Stimulated activated CD4-positive, alpha-beta T cell treated with anti-CD3 and anti-CD28 coated beads, Interleukin-2, amount 100 ng/mL, for 48 hours (primary cell): ENCODE measurements around the gene ZNF544.

Experiments used
- DNase-seq, 2 donors: peaks; one replicate each; pipeline ENCODE4 v3.0.0-alpha.2; 2020

ZNF544 gene

DNA sequence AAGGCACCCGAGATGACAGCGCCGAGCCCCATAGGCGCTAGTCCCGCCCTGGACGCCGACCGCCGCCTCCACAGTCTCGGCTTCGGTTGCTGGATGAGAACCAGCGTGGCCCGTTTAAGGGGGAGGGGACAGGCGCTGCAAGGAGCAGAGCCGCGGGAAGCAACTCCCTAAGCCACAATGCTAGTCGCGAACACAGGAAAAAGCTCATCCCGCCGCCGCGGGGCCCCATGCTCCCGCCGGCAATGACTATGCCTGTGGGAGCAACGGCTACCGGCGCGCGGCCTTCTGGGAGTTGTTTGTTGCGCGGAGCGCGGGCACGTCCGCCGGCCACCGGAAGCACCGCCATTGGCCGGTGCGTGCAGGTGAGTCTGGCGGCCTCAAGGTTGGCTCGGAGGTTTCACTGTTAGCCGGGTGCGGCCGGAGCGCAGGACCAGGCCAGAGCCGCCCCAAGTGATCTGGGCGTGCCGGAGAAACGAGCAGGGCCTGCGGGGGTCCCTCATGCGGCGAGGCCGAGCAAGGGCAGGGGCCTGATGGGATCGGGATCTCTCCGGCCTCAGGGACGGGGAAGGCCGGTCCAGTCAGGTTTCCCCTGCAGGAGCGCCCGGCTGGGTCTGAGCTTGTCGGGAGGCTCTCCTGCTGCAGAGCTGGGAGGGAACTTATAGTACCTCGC, at the start of gene ZNF544:
ZNF544 (plus strand) TSS at position 330 of the 670 bp plus-strand sequence. CDS start 15,110 bp downstream, outside the sequence.
- DNase-seq, result peak; percentile 62 to 65

DNA sequence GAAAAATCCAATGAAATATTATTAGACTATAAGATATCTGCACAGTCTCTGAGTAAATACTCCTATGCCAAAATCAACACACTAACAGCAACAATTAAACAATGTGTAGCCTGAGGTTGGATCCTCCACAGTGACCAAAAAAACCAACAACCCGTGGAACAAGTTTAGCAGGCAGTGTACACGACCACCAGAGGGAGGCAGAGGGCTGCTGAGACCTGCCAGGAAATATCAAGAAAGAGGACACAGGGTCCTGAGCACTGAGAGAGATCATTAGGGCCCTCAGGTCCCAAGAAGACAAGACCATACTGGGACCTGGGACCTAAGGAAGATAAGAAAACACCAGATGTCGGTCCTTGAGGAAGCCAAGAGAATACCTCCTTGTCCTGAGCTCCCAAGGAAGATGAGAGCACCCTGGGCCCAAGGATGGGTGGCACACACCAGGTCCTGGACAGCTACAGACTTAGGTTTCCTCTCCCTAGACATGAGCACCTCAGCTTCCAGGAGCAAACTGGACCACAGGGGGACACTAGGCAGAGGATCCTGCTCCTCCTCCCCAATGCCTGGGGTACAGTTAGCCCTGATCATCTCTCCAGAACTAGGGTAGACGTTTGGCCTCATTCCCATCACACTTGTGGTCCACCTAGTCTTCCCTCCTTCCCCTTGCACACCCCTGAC, 46.7 kb upstream of the ZNF544 start:
- DNase-seq, result peak; percentile 46 to 52

DNA sequence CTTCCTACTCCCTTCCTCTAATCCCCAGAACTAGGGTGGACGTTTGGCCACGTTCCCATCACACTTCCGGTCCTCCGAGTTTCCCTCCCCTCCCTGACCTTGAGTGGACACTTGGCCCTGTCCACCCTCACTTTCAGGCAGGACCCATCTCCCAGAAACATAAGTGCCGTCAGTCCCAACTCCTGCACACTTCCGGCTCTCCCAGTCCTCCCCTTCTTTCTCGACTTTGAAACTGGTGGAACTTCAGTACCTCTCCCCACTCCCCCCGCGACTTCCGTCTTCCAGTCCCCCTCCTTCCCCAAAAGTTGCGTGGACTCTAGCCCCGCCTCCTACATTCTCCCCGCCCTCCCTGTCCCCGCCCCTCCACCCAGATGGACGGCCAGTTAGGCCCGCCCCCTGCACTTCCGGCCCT, 46.1 kb upstream of the ZNF544 start:
- DNase-seq, result peak; percentile 76 to 80

DNA sequence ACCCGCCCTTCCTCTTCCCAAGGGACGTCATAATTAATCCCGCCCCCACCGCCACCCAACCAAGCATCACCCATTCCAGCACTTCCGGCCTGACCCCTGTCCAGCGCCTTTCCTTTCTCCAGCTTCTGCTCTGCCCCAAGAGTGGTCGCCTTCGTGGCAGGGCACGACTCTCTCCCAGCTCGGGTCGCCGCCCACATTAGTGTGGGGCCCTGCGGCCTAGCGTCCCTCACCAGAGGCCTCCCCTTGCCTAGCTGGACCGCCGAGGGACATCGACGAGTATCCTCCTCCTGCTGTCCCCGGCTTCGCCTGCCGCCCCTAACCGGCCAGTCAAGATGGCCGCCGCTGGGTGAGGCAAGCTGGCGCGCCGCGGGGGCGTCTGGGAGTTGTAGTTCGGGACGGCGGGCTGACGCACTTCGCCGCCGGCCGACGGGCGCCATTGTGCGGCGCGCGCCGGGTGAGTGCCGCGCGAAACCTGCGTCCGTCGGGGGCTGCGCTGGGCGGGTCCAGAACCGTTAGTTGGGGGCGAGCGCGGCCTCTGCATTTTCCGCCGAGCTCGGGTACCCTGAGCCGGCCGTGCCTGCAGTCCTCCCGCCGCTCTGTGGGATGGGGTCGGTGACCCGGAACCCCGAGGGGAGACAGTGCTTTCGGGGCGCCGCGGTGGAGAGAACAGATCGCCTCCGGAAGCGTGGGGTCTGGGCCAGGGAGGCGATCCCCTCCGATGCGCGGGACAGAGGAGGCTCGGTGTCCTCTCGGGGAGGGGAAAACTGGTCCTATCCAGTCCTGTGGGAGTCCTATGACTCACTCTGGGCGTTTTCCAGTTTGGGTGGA, 45.5 kb upstream of the ZNF544 start, which contains the start of gene ZNF274:
ZNF274 (plus strand) TSS at position 73 of the 828 bp plus-strand sequence. CDS start 905 bp downstream, outside the sequence.
- peak; percentile 91 to 93 for DNase-seq

DNA sequence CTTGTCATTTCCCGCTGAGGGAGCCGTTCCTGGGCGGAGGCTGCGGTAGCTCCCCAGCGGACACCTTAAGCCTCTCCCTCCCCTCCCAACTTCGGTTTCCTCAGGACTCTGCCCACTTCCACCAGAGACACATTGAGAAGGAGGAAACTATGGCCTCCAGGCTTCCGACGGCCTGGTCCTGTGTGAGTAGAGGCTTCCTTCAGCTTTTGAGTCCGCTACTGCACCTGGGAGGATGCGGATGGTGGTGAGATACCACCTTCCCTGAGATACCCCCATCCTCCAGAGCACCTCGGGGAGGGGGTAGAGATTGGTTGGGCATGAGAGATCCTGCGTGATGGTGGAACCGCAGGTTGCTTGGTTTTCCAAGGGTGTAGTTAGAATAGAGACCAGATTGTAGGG, 44.9 kb upstream of the ZNF544 start:
- DNase-seq, result peak in 1 of 2 donors; percentile 32

DNA sequence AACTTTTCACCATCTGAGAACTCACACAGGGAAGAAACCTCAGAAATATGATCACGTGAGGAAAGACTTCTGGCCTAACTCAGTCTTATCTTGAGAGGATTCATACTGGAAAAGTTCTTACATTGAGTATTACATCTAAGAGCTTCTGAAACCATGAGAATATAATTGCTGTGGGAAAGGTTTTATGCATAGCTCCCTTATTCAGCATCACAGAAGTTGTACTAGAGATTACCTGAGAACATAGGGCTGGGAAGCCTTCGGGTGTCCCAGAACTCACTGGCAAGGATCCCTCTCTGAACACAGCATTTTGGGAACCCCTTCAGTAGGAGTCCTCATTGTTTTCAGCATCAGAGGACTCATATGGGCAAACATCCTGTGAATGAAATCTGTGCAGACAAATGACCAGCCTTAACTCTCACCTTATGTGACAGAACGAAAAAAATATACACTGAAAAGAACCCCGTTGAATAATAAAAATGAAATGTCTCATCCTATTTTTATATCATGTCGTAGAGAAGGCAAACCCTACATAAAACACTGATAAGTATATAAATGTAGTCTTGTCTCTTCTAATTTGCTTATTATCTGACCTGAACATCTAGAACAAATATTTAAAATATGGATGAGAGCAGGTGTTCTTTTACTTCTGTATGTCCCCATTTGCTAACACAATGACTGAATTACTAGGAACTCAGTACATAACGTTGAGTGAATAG, 31.7 kb upstream of the ZNF544 start:
- no peak for DNase-seq

DNA sequence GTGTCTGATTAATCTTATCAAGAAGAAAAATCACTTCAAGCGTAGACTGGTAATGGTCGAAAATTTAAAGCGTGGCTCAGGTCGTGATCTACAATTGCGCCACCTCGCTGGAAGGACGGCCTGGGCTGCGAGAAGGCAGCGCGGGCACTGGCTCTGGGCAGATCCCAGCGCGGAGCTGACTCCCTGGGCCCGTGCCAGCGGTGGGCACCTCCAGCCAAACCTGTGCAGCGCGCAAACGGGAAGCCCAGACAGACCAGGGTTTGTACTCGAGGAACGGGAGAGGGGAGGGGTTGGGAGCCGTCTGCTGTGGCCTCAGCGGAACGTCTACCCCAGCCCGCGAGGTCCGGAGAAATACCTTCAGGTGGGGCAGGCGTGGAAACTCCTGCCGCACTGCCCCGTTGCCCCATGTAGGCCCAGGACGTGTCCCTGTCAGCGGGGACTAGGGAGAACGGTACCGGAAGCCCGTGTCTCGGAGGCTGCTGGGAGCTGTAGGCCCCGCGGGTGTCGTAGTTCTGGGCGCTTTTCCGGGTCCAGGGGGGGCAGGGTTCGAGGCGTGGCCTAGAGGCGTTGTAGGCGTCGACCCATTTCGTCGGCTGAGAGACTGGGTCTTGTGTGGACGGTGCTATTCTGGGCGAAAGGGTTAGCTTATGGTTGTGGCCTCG, 24.8 kb upstream of the ZNF544 start:
- DNase-seq, result no peak

DNA sequence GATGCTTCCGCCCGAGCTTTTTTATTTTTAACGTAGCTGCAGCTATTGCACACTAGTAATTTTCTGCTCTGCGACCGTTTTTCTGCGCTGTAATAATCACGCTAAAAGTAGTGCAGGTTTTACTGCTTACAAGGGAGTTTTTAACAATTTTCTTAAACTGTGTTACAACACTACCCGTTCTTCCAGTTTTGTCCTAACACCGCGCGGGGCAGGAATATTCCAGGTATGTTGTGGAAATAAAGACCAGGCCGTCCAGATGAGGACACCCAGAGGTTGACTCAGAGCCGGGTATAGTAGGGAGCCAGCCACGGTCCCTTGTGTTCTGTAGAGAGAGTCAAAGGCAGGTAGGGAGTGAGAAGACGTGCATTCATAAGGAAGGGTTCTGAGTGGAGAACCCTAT, 24.1 kb upstream of the ZNF544 start:
- DNase-seq, result no peak

DNA sequence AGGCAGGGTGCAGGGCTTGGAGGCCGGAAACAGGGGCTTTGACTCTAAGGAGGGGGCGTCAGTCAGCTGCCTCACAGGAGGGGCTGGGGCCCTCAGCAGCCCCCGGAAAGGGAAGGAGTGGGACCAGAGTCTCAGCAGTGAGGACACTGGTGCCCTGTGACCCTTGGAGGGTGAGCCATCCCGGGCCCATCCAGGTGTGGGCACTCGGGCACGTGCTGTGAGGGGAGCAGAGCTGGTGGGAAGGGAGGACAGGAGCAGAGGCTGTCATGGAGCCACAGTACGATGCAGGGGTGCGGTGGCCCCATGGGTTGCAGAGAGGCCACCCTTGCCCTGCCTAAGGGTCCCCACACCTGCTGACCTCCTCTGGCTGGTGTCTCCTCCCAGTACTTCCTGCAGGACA, 19.1 kb upstream of the ZNF544 start:
- DNase-seq, result no peak

DNA sequence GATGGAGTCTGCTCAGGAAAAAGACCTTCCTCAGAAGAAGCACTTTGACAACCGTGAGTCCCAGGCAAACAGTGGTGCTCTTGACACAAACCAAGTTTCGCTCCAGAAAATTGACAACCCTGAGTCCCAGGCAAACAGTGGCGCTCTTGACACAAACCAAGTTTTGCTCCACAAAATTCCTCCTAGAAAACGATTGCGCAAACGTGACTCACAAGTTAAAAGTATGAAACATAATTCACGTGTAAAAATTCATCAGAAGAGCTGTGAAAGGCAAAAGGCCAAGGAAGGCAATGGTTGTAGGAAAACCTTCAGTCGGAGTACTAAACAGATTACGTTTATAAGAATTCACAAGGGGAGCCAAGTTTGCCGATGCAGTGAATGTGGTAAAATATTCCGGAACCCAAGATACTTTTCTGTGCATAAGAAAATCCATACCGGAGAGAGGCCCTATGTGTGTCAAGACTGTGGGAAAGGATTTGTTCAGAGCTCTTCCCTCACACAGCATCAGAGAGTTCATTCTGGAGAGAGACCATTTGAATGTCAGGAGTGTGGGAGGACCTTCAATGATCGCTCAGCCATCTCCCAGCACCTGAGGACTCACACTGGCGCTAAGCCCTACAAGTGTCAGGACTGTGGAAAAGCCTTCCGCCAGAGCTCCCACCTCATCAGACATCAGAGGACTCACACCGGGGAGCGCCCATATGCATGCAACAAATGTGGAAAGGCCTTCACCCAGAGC, 16.2 kb upstream of the ZNF544 start:
- DNase-seq, result no peak

DNA sequence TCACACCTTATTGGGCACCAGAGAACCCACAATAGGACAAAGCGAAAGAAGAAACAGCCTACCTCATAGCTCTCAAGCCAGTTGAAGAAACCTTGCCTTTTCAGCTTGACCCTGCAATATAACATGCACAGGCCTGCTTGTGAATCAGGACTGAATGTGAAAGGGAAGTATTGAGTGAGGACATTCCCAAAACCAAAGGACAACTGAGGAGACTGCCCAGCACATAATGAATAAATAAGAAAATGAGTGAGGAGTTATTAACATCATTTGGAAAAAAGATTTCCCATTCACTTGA, 15.7 kb upstream of the ZNF544 start:
- DNase-seq, result no peak

DNA sequence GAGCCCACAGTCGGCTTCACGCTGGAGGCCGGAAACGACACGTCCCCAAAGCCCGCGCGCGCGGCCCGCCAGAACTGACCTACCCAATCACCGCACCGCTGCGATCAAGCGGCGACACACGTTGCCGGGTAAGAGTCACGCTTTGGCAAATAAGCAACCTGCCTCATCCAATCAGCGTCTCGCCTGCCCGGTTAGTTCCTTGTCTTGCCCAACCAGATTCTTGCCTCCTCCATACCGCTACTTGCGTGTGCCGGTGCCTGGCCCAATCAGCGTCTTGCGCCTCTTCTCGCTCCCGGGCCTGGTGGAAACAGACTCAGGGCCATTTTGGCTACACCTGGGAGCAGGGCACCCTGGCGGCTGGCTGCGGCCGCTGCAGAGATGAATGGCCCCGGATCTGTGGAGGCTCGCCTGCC, 11.6 kb upstream of the ZNF544 start:
- DNase-seq, result no peak

DNA sequence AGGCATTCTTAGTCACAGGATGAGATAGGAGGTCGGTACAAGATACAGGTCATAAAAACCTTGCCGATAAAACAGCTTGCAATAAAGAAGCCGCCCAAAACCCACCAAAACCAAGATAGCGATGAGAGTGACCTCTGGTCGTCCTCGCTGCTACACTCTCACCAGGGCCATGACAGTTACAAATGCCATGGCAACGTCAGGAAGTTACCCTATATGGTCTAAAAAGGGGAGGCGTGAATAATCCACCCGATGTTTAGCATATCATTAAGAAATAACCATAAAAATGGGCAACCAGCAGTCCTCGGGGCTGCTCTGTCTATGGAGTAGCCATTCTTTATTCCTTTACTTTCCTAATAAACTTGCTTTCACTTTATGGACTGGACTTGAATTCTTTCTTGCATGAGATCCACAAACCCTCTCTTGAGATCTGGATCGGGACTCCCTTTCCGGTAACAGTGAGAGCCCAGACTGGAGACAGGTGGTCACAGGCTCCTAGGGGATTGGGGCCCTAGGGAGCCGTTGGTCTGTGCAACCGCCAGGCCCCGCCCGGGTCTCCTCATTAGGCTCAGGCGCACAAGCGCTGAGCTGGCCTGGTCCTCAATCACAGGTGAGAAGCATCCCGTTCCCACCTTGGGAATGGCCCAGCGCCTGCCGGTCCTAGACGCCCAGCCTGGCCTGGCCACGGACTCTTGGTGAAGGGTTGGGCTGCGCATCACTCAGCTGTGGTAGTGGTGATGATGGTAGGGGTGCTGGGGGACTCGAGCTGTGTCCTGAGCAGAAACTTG, 10.9 kb upstream of the ZNF544 start:
- DNase-seq, result no peak

DNA sequence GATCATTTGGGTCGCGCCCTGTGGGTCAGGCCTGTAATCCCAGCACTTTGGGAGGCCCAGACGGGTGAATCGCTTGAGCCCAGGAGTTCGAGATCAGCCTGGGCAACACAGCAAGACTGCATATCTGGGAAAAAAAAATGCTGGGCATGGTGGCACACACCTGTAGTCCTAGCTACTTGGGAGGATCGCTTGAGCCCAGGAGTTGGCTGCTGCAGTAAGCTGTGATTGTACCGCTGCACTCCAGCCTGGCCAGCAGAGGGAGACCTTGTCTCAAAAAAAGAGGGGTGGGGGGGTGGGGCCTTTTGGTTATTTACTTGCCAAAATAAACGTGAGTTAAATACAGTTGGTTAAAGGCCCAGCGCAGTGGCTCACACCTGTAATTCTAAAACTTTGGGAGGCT, 9.8 kb upstream of the ZNF544 start:
- peak; percentile 22 to 43 for DNase-seq

DNA sequence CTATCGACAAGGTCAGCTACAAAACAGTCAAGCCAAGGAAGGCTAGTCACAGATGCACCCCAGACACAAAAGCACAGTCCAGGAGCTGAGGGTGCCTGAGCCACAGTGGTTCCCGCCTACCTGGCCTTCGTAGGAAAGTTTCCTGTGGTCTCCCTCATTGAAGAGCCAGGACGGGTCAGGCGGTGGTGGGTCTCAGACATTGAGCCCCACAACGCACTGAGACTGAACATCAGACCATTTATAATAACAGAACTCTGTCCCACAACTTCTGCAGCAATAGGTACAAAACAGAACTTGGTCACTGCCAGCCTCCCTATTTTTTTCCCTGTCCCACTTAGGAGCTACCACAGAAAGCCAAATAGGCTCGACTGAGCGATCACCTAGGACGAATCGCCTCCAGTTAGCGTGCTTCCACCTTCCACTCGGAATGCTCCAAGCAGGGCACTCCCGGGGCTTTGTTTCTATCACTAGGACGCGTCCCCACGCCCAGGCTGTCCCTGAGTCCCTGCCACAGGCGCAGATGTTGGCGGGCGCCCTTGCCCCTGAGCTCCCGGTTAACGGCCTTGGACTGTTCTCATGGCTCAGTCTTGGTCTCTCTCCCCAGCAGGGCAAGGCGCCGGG, 640 bp upstream of the ZNF544 start:
- DNase-seq, result no peak

DNA sequence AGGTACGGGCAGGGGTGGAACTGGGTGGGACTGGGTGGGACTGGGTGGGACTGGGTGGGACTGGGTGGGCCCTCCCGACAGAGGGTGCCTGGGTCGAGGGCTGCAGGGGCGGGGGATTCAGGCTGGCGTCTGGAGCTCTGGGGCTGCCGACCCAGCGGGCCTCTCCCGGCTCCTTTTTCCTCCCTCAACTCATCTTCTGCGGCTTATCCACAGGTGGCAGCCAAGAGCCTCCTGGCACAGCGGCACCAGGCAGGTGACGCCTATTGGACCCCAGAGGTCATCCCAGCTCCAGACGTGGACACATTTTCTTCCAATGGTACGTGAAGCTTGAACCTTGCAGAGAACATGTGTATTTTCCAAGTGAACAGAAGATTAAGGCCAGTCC, 533 bp downstream of the ZNF544 start:
- DNase-seq, result peak; percentile 4 to 19

DNA sequence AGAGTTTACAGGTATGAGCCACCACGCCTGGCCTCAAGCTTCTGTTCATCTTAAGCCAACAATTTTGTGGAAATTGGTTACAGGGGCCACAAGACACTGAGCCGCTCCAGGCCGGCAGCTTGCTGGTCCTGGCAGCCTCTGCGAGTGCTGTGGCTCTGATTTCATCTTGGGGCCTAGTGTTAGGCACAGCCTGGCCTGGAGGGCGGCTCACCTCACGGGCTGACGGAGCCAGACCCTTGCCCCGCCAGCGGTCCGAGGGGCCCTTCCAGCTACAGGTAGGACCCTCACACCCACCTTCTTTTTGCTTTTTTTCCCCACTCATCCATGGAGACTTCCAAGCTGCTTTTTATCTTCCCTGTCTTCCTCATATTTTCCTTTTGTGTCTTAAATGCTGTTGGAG, 8.6 kb downstream of the ZNF544 start:
- DNase-seq, result no peak

DNA sequence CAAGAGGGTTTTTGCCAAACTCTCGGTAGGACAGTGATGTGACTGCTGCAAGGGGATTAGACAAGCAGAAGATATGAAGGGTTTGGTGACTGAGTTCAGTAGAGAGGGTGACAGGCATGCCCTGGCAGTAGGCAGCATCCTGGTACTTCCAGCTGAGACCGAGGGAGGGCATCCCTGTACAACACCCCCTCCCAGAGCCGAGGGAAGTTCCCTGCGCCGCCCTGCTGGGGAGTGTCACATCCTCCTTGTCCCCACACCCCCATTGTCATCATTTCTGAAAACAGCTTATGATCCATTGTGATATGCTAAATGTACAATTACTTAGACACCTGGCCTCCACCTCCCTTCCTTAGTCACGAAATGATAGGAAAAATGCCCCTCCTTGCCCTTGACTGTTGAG, 14.6 kb downstream of the ZNF544 start:
- no peak for DNase-seq

DNA sequence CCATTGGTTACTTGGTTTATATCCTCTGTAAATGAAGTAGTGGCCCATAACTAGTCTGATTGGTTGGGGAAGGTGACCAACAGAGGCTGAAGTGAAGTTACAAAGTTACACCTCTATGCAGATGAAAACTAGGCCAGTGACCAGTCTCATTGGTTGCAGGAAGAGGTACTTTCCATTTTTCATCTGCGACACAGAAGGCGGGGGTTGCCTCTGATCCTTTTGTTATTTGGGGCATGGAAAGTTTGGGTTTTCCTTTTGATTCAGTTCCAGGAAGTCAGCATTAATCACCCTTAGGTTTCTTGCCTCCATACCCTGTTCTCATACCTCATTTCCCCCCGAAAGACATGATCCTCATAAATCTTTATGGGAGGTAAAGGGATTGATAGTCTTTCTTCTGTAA, 20.2 kb downstream of the ZNF544 start:
- no peak for DNase-seq

DNA sequence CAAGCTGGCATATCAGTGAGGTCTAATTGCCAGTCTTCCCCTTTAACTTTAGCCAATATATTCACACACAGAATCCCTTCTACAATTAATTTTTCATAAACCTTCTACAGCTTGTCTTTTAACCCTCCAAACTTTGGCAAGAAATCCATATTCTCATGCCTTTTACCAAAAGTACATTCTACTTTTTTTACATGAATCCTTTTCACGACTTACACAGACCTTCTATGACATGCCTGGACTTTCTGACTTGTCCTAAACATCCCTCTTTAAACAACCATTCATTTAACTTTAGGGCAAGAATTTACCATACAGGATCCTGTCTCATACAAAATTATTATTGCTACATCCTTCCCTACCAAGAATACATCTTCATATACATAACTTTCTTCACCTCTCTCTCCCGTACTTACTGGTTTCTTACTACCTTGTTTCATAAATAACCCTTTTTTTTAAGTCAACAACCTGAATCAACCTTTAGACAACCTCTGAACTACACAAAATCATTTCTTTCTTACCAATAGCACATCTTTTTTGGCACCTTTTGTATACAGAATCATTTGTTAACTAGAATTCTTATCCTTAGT, 23.5 kb downstream of the ZNF544 start:
- DNase-seq, result no peak
